H9 (cell line): ENCODE results near the gene TPPP. TPM values are rescaled to one million over a fixed set of nuclear protein-coding genes. Genes with fewer than 3 reads are reported as not detected.

Experiments used
- DNase-seq: peaks from one replicate; pipeline ENCODE4 v3.0.0-alpha.2; 2017
- H2AFZ ChIP-seq: one replicate; pipeline ENCODE4 v1.6.1; 2013; ENCODE audit warnings: mild to moderate bottlenecking, low read length, control low read depth, moderate library complexity
- H2AK5ac ChIP-seq: 2 replicates; pipeline ENCODE4 v1.6.1; 2013; ENCODE audit warnings: low read length, control low read depth, mixed read lengths; ENCODE audit not compliant: insufficient read length
- H2BK120ac ChIP-seq: one replicate; pipeline ENCODE4 v1.6.1; 2013; ENCODE audit warnings: low read depth, mild to moderate bottlenecking, low read length, control low read depth, inconsistent platforms; ENCODE audit not compliant: poor library complexity, severe bottlenecking
- H2BK12ac ChIP-seq: 2 replicates; pipeline ENCODE4 v1.6.1; 2013; ENCODE audit warnings: low read length, control low read depth, mixed read lengths, low read depth; ENCODE audit not compliant: insufficient read length
- H2BK15ac ChIP-seq: 2 replicates; pipeline ENCODE4 v1.6.1; 2013; ENCODE audit warnings: low read depth, low read length, control low read depth
- H2BK20ac ChIP-seq: one replicate; pipeline ENCODE4 v1.6.1; 2013; ENCODE audit warnings: low read depth, mild to moderate bottlenecking, low read length, control low read depth, inconsistent platforms; ENCODE audit not compliant: poor library complexity, severe bottlenecking
- H2BK5ac ChIP-seq: 2 replicates; pipeline ENCODE4 v1.6.1; 2013; ENCODE audit warnings: low read length, control low read depth, mixed read lengths; ENCODE audit not compliant: insufficient read length
- H3K14ac ChIP-seq: 2 replicates; pipeline ENCODE4 v1.6.1; 2013; ENCODE audit warnings: low read length, control low read depth; ENCODE audit not compliant: insufficient read depth
- H3K18ac ChIP-seq: 2 replicates; pipeline ENCODE4 v1.6.1; 2013; ENCODE audit warnings: low read depth, mild to moderate bottlenecking, mixed read lengths, low read length, control low read depth; ENCODE audit not compliant: insufficient read length
- H3K23ac ChIP-seq: 2 replicates; pipeline ENCODE4 v1.6.1; 2013; ENCODE audit warnings: low read length, control low read depth, mixed read lengths, low read depth; ENCODE audit not compliant: insufficient read length
- H3K23me2 ChIP-seq: 2 replicates; pipeline ENCODE4 v1.6.1; 2013; ENCODE audit warnings: low read depth, mild to moderate bottlenecking, mixed read lengths, low read length, control low read depth; ENCODE audit not compliant: insufficient read length, poor library complexity, severe bottlenecking
- H3K27ac ChIP-seq: 2 replicates; pipeline ENCODE4 v1.5.1; 2013; ENCODE audit warnings: low read length, control low read depth, mixed read lengths, low read depth; ENCODE audit not compliant: insufficient read length
- H3K27me3 ChIP-seq: 2 replicates; pipeline ENCODE4 v1.6.1; 2013; ENCODE audit warnings: low read length, control low read depth, inconsistent platforms; ENCODE audit not compliant: insufficient read depth
- H3K4ac ChIP-seq: 2 replicates; pipeline ENCODE4 v1.6.1; 2013; ENCODE audit warnings: low read depth, mild to moderate bottlenecking, control low read depth, inconsistent platforms, low read length, moderate library complexity
- H3K4me1 ChIP-seq: 2 replicates; pipeline ENCODE4 v1.6.1; 2013; ENCODE audit warnings: low read length, control low read depth, inconsistent platforms; ENCODE audit not compliant: insufficient read depth
- H3K4me2 ChIP-seq: 2 replicates; pipeline ENCODE4 v1.6.1; 2013; ENCODE audit warnings: low read length, control low read depth, mixed read lengths; ENCODE audit not compliant: insufficient read length, insufficient read depth
- H3K56ac ChIP-seq: 2 replicates; pipeline ENCODE4 v1.6.1; 2013; ENCODE audit warnings: low read depth, mild to moderate bottlenecking, mixed read lengths, low read length, control low read depth; ENCODE audit not compliant: insufficient read length
- H3K79me1 ChIP-seq: 2 replicates; pipeline ENCODE4 v1.6.1; 2013; ENCODE audit warnings: low read depth, mild to moderate bottlenecking, moderate library complexity, low read length, control low read depth, inconsistent platforms; ENCODE audit not compliant: insufficient read depth, poor library complexity, severe bottlenecking
- H3K79me2 ChIP-seq: 2 replicates; pipeline ENCODE4 v1.6.1; 2013; ENCODE audit warnings: low read length, control low read depth, inconsistent platforms; ENCODE audit not compliant: insufficient read depth
- H3K9ac ChIP-seq: 2 replicates; pipeline ENCODE4 v1.6.1; 2013; ENCODE audit warnings: low read length, control low read depth, mixed read lengths; ENCODE audit not compliant: insufficient read length; ENCODE audit errors: extremely low read depth
- H3K9me3 ChIP-seq: one replicate; pipeline ENCODE4 v1.6.1; 2013; ENCODE audit warnings: low read depth, low read length, inconsistent platforms; ENCODE audit not compliant: control insufficient read depth
- H3T11ph ChIP-seq: one replicate; pipeline ENCODE4 v1.6.1; 2013; ENCODE audit warnings: mild to moderate bottlenecking, low read length, control low read depth, inconsistent platforms
- H4K20me1 ChIP-seq: one replicate; pipeline ENCODE4 v1.6.1; 2013; ENCODE audit not compliant: control insufficient read depth, insufficient read length, insufficient read depth
- H4K5ac ChIP-seq: 2 replicates; pipeline ENCODE4 v1.6.1; 2013; ENCODE audit warnings: low read depth, mild to moderate bottlenecking, mixed read lengths, low read length, control low read depth; ENCODE audit not compliant: insufficient read length
- H4K8ac ChIP-seq: replicated peaks from 2 replicates; pipeline ENCODE4 v1.6.1; 2013; ENCODE audit warnings: low read length, control low read depth, mixed read lengths, low read depth; ENCODE audit not compliant: insufficient read length
- H4K91ac ChIP-seq: 2 replicates; pipeline ENCODE4 v1.6.1; 2013; ENCODE audit warnings: low read depth, mild to moderate bottlenecking, moderate library complexity, mixed read lengths, low read length, control low read depth; ENCODE audit not compliant: insufficient read length
- H3K27ac Mint-ChIP-seq, 3 experiments: 2 replicates in 2 of 3; 3 replicates in 1 of 3; pipeline ENCODE4 v1.8.0; 2020 to 2021; ENCODE audit warnings: mixed read lengths in 3 of 3, mild to moderate bottlenecking in 1 of 3, moderate library complexity in 1 of 3
- H3K27me3 Mint-ChIP-seq: 2 replicates; pipeline ENCODE4 v1.8.0; 2021; ENCODE audit warnings: low read depth, mild to moderate bottlenecking, moderate library complexity, mixed read lengths
- H3K36me3 Mint-ChIP-seq, 3 experiments: 2 replicates in 2 of 3; 3 replicates in 1 of 3; pipeline ENCODE4 v1.8.0; 2020 to 2021; ENCODE audit warnings: low read depth in 3 of 3, mixed read lengths in 3 of 3; ENCODE audit not compliant: insufficient read depth in 1 of 3
- H3K4me1 Mint-ChIP-seq, 2 experiments: 2 replicates each; pipeline ENCODE4 v1.8.0; 2020; ENCODE audit warnings: mixed read lengths in 2 of 2
- H3K4me3 Mint-ChIP-seq, 2 experiments: 2 replicates in 1 of 2; 3 replicates in 1 of 2; pipeline ENCODE4 v1.8.0; 2020 to 2021; ENCODE audit warnings: mild to moderate bottlenecking in 2 of 2, mixed read lengths in 2 of 2, moderate library complexity in 1 of 2
- H3K9me3 Mint-ChIP-seq, 2 experiments: 2 replicates in 1 of 2; 3 replicates in 1 of 2; pipeline ENCODE4 v1.8.0; 2020; ENCODE audit warnings: mild to moderate bottlenecking in 2 of 2, mixed read lengths in 2 of 2, moderate library complexity in 1 of 2
- CTCF ChIP-seq: fragments of 200-600 bp; sonication (generic); conservative IDR thresholded peaks from 3 replicates; pipeline ENCODE4 v1.8.0; 2021; ENCODE audit warnings: antibody characterized with exemption, mild to moderate bottlenecking
- WGBS: extraction: QIAGEN DNeasy Blood & Tissue Kit; methylation state at CpG from one replicate; pipeline ENCODE4 v1.1.7; 2013; ENCODE audit warnings: missing lambda C conversion rate, low lambda C conversion rate, mixed read lengths; ENCODE audit not compliant: insufficient read length; ENCODE audit errors: extremely low coverage; 5-methylcytosine and 5-hydroxymethylcytosine counted together
- total RNA-seq: library from RNA; stranded (reverse); gene quantifications from 2 replicates; pipeline ENCODE4 v1.2.1, GENCODE V29; 2021

The TPPP gene
- total RNA-seq, 1 experiment from 2014 or later, result 0.44 TPM

GRCh38 chr5:655406-655805, 37.7 kb downstream of the TPPP start:
- Histone ChIP-seq H3K4me2 (no peak overlapping the region), H4K91ac (no peak overlapping the region), H4K20me1 (no peaks in the 10 kb centered on the region), H3K56ac (no peak overlapping the region), H4K8ac (no peak overlapping the region), H3K4me1 (no peaks in the 10 kb centered on the region), H2BK120ac (no peak overlapping the region), H3K79me1 (no peaks in the 10 kb centered on the region), H3K27ac (no peak overlapping the region), H3K23ac (no peak overlapping the region), H3K9me3 (no peaks in the 10 kb centered on the region), H3K79me2 (no peaks in the 10 kb centered on the region), H2BK12ac (no peak overlapping the region), H2AK5ac (no peak overlapping the region), H3K4ac (no peak overlapping the region), H3K18ac (no peak overlapping the region), H3K14ac (no peak overlapping the region), H2BK20ac (no peak overlapping the region), H3K27me3 (no peaks in the 10 kb centered on the region), H2BK15ac (no peak overlapping the region), H3T11ph (no peak overlapping the region), H2AFZ (no peak overlapping the region), H2BK5ac (no peak overlapping the region), H3K9ac (no peak overlapping the region), H4K5ac (no peak overlapping the region), H3K23me2 (no peaks in the 10 kb centered on the region)
- H3K36me3 Mint-ChIP-seq, result peaks cover 54 to 74% (median 65%) of the 10 kb centered on the region in 3 experiments
- WGBS, result no CpG with 5 or more reads among the region's 13 CpGs
- H3K4me3 Mint-ChIP-seq, result no peak overlapping the region
- no peak for DNase-seq
- H3K4me1 Mint-ChIP-seq, result no peaks in the 10 kb centered on the region
- no peaks in the 10 kb centered on the region; the same call in 1 of the 2 replicates for H3K27me3 Mint-ChIP-seq
- peaks cover 2 to 9% of the 10 kb centered on the region in 2 experiments; a peak in 2 of 5 replicates for H3K9me3 Mint-ChIP-seq
- TF ChIP-seq CTCF, result no peak
- H3K27ac Mint-ChIP-seq, result no peak overlapping the region
